GM19099 (cell line): ENCODE data around the gene CUX1.

Source experiments
- POLR2A ChIP-seq: IDR thresholded peaks from 3 replicates; pipeline ENCODE4 v1.6.1; 2011; ENCODE audit warnings: low read depth; ENCODE audit not compliant: insufficient read length; ENCODE audit errors: extremely low read depth

CUX1 gene

GRCh38 chr7:101953248-101953819, 135.9 kb downstream of the CUX1 start:
- TF ChIP-seq POLR2A: no peak

DNA sequence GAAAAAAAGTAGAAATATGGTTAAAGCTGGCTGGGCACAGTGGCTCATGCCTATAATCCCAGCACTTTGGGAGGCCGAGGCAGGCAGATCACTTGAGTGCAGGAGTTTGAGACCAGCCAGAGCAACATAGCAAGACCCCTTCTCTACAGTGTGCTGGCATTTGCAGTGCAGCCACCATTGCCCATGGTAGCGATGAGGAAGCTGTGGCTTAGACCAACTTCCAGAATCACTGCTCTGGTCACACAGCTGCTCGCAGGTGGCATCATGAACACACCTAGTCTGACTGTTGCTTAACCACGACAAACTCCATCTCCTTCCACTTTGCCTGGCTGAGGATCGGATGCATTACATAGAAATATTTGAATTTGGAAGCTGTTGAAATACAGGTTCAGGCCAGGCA, 137.1 kb downstream of the CUX1 start:
- no peak for TF ChIP-seq POLR2A

DNA sequence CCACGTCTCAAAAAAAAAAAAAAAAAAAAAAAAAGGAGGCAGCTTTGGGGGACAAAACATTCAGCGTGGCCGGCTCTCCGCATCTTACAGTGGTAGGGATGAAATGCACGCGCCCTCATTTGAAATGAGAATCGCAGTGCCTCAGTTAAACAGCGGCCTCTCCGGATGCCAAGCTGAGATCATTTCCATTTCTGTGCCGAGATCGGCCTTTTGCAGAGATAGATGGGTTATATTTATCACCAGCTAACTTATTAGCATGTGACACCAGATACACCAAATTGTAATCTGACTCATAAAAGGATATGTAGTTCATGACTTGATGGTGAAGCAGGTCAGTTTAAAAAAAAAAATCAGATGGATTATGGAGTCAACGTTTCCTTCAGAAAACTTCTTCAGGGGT, 138.7 kb downstream of the CUX1 start:
- TF ChIP-seq POLR2A: no peak

GRCh38 chr7:101957744-101958525, 140.5 kb downstream of the CUX1 start:
- TF ChIP-seq POLR2A: no peak

DNA sequence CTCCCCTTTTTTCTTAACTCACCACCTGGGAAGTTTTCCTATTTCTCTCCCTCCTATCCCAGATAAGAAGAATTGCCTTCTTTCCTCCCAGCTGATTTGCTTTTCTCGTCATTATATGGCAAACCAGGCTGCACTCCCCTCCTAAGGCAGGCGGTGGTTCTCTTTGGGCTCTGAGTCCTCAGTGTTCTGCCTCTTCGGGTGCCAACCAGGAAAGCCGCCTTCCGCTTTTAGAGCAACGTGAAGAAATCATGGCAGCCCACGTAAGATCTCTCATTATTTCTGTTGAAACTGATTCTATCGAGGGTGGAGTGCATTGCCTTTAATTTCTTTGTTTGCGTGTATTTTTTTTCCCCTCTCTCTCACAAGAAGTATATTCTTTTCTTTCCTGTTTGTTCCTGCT, 141.9 kb downstream of the CUX1 start:
- TF ChIP-seq POLR2A: no peak

DNA sequence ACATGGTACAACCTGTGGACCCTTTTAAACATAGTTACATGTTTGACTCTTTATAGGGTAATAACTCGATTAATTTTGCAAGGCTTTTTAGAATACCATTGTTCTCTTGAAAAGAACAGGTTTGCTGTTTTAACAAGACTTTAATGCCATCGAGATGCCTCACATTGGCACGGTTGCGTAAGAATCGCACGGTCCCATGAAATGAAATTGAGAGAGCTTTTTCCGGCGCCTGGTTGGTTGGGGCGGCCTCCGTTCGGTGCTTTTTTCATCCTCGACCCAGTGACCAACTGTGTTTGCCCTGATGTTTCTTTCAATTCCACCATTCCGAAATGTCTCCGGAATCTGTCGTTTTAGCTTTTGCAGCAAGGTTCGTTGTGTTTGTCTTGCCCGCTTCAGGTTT, 142.4 kb downstream of the CUX1 start:
- no peak for TF ChIP-seq POLR2A

DNA sequence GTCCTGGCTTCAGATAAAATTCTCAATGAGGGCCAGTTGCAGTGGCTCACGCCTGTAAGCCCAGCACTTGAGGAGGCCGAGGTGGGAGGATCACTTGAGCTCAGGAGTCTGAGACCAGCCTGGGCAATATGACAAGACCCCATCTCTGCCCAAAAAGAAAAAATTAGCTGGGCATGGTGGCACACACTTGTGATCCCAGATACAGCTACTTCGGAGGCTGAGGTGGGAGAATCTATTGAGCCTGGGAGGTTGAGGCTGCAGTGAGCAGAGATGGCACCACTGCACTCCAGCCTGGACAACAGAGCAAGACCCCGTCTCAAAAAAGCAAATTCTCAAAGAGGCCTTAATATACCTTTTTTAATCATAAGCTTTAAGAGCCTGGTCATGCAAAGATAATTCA, 142.9 kb downstream of the CUX1 start:
- TF ChIP-seq POLR2A: no peak

DNA sequence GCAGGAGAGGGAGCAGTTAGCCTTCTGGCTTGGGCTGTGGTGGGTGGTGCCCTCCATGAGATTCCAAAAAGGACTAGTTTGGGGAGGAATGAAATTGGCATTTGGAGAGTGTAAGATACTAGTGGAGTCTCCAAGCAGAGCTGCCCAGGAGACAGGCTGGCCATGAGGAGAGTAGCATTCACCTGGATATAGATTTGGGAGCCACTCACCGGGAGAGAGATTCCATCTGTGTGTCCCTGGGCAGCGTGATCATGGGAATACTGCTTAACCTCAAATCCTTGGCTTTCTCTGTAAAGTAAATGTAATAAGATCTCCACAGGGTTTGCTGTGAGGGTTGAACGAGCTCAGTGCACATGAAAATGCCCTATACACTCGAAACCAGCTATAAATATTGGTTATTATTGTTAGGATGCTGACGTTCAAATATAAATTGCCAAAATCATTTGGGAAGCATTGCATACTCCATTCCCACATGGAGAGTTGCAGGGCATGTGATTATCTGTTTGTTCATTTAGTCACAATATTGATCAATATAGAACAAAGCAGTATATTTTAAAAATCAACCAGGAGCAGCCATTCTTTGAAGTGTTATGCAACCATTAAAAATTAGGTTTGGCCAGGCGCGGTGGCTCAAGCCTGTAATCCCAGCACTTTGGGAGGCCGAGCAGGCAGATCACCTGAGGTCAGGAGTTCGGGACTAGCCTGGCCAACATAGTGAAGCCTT, 143.7 kb downstream of the CUX1 start:
- TF ChIP-seq POLR2A: no peak

GRCh38 chr7:101961811-101962210, 144.4 kb downstream of the CUX1 start:
- TF ChIP-seq POLR2A: no peak

- TF ChIP-seq POLR2A: no peak
Observed at GRCh38 chr7:101963693-101964092, 146.3 kb downstream of the CUX1 start.

DNA sequence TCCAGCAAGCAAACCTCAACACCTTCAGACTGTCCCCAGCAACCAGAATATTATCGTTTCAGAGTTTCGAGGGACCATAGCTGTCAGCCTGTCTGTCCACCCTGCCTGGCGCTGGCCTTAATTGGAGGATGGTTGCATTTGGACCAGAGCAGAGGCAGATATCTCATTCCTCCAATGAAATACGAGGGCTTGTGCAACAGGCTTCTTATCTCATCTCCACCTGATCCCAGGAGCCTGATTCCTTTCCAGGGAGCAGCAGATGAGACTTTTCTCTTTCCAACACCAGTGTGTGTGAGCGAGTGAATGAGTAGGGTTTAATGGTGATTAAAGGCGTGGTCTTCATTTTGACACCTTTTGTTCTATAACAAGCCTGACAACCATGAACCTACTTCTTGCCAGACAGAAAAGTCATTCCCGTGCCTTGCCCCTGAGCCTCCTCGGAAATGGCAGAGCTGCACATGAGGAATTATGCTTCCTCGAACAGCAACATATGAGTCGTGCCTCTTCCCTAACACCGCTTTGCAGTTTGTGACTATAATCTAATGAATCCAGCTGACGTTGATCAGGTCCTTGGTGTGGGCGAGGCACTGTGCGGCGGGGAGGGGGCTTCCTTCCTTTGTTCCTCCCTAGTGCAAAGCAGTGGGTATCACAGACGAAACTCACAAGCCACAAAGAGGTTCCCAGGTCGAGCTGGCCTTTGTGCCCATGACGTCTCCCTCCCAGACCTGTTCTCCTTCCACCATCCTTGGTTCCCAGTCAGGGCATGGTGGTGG, 147.4 kb downstream of the CUX1 start:
- no peak for TF ChIP-seq POLR2A

- TF ChIP-seq POLR2A: no peak
Observed at GRCh38 chr7:101968720-101969466, 151.5 kb downstream of the CUX1 start.

DNA sequence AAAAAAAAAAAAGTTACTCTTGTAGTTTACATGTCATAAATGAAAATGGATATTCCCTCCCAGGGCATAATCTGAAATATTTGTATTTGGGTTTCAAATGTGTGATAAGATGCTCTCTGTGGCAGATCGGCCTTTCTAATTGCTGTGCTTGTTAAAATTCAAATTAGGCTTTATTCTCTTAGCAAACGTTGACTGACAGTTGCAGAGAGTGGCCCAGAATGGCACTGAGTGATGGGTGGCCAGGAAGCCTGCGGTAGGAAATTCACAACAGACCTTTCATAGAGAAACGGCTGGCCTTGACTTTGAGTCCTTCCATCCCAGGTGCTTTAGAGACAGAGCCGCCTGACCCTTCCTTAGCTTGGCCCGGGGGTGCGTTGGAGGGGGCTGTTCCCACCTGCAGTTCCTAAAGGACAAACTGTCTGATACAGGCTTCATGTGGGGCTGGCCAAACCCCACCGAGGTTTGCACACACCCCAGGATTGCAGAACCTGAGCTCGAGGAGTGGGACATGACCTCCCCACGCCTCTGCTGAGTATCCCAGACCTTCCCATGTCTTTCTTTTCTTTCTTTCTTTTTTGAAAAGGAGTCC, 152.7 kb downstream of the CUX1 start:
- no peak for TF ChIP-seq POLR2A

GRCh38 chr7:101970801-101971200, 153.4 kb downstream of the CUX1 start:
- TF ChIP-seq POLR2A: no peak
